Panc1 (cell line): Measurements from ENCODE around the gene RABL3. TPM values are rescaled to one million over a fixed set of nuclear protein-coding genes. Genes with fewer than 3 reads are reported as not detected.
A peak's percentile ranks its signal among the peaks of the same experiment; 100 is the strongest.

Experiments used
- ATAC-seq: fragments of 200-7000 bp; cut with Tn5 transposase; 2 replicates; pipeline ENCODE4 v1.9.1; 2020; ENCODE audit warnings: mild to moderate bottlenecking, moderate library complexity
- Bru-seq: library from RNA; stranded (reverse); fragments of 400-500 nt; gene quantifications from one replicate; lab custom pipeline; 2021; lab: Mats Ljungman, UMichigan
- BruChase-seq, 2 experiments: library from RNA; stranded (reverse); fragments of 400-500 nt; gene quantifications; one replicate each; lab custom pipeline; 2021; lab: Mats Ljungman, UMichigan
- BruUV-seq: library from RNA; stranded (reverse); fragments of 400-500 nt; replicated peaks from 2 replicates; lab custom pipeline; 2021; lab: Mats Ljungman, UMichigan
- CTCF ChIA-PET: fragments of 300-600 bp; sonication (Branson Sonifier 250); formaldehyde crosslinking; loops from one replicate; lab custom pipeline; 2022; ENCODE audit warnings: antibody characterized with exemption; lab: Charles Lee
- POLR2A ChIA-PET: fragments of 300-600 bp; sonication (Branson Sonifier 250); formaldehyde crosslinking; loops from one replicate; lab custom pipeline; 2022; ENCODE audit warnings: antibody characterized with exemption; lab: Charles Lee
- DNase-seq: peaks from one replicate; pipeline ENCODE4 v3.0.0-alpha.2; 2010; ENCODE audit warnings: low read depth, low spot score
- H3K27ac ChIP-seq: 2 replicates; pipeline ENCODE4 v1.5.1; 2011; ENCODE audit warnings: mild to moderate bottlenecking, low read length, inconsistent platforms
- H3K27me3 ChIP-seq: fragments of 200-500 bp; sonication (Bioruptor generic); 2 replicates; pipeline ENCODE4 v1.6.0; 2014; ENCODE audit warnings: low read length, inconsistent platforms; ENCODE audit not compliant: control insufficient read depth, insufficient read depth
- H3K36me3 ChIP-seq: fragments of 200-500 bp; sonication (Bioruptor generic); 2 replicates; pipeline ENCODE4 v1.5.1; 2014; ENCODE audit warnings: inconsistent platforms, mild to moderate bottlenecking, low read length, moderate library complexity; ENCODE audit not compliant: control insufficient read depth, insufficient read depth
- H3K4me1 ChIP-seq: 2 replicates; pipeline ENCODE4 v1.5.1; 2011; ENCODE audit warnings: inconsistent platforms, mild to moderate bottlenecking, low read length, moderate library complexity; ENCODE audit not compliant: control insufficient read depth, insufficient read depth
- H3K4me3 ChIP-seq, 2 experiments: 2 replicates each; pipeline ENCODE4 v1.5.1; 2011 to 2012; ENCODE audit warnings: low read depth in 2 of 2, low read length in 2 of 2, mild to moderate bottlenecking in 2 of 2, inconsistent platforms in 1 of 2, moderate library complexity in 1 of 2
- H3K9me3 ChIP-seq: fragments of 200-500 bp; sonication (Bioruptor generic); 2 replicates; pipeline ENCODE4 v1.5.1; 2014; ENCODE audit warnings: low read depth, mild to moderate bottlenecking, inconsistent platforms, low read length, moderate library complexity; ENCODE audit not compliant: control insufficient read depth, insufficient read depth
- CTCF ChIP-seq: fragments of 450-650 bp; IDR thresholded peaks from 2 replicates; pipeline ENCODE4 v1.5.1; 2017; ENCODE audit warnings: mild to moderate bottlenecking
- POLR2AphosphoS5 ChIP-seq: IDR thresholded peaks from 2 replicates; pipeline ENCODE4 v1.6.1; 2012; ENCODE audit warnings: mild to moderate bottlenecking, low read depth, low read length, moderate library complexity
- SIN3A ChIP-seq: IDR thresholded peaks from 2 replicates; pipeline ENCODE4 v1.6.1; 2012; ENCODE audit warnings: low read depth, mild to moderate bottlenecking, low read length, moderate library complexity, borderline replicate concordance; ENCODE audit not compliant: insufficient read depth
- TCF7L2 ChIP-seq: IDR thresholded peaks from 2 replicates; pipeline ENCODE4 v1.6.1; 2011; ENCODE audit warnings: mild to moderate bottlenecking, low read depth, low read length, inconsistent platforms
- in situ Hi-C: cut with HindIII; loops from 2 replicates; pipeline ENCODE4 v1.10.0; 2016; ENCODE audit warnings: low sequenced_read_pairs, low pct_unique_long_range_greater_than_20kb
- intact Hi-C: fragments of 100-400 bp; cut with micrococcal nuclease; formaldehyde crosslinking; loops from one replicate; pipeline ENCODE4 v1.10.0; 2022; ENCODE audit not compliant: unreplicated experiment
- long read RNA-seq: library from polyadenylated mRNA; unstranded; transcript quantifications from one replicate; pipeline ENCODE4 v2.0.0, GENCODE V29; 2021; ENCODE audit not compliant: unreplicated experiment
- polyA plus RNA-seq: library from polyadenylated mRNA; unstranded; fragments of >200 nt; gene quantifications from one replicate; pipeline ENCODE4 v1.2.1, GENCODE V29; 2012; ENCODE audit warnings: missing spikeins; ENCODE audit not compliant: insufficient read length
- total RNA-seq: library from RNA; stranded (reverse); gene quantifications from one replicate; pipeline ENCODE4 v1.2.1, GENCODE V29; 2021; ENCODE audit not compliant: unreplicated experiment
- TF ChIP-seq, protein P1 (sequence below), 2 experiments: IDR thresholded peaks; 2 replicates each; pipeline ENCODE4 v1.6.1; 2011 to 2012; ENCODE audit warnings: low read depth in 2 of 2, control low read depth in 1 of 2, low read length in 1 of 2, mild to moderate bottlenecking in 1 of 2, moderate library complexity in 1 of 2; ENCODE audit not compliant: insufficient read depth in 1 of 2

RABL3 gene, protein sequence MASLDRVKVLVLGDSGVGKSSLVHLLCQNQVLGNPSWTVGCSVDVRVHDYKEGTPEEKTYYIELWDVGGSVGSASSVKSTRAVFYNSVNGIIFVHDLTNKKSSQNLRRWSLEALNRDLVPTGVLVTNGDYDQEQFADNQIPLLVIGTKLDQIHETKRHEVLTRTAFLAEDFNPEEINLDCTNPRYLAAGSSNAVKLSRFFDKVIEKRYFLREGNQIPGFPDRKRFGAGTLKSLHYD
- total RNA-seq (15.8 TPM), Bru-seq, nascent RNA (percentile 72 among the genes with signal in this experiment), BruChase-seq, experiment 1, labeled RNA remaining after a 2-hour chase (percentile 59 among the genes with signal in this experiment), BruChase-seq, experiment 2, labeled RNA remaining after a 6-hour chase (percentile 71 among the genes with signal in this experiment)
- 11.2 TPM for polyA plus RNA-seq
- long read RNA-seq, transcript RABL3-201 (8 exons, 3,883 nt), result major isoform, 17 of 33 reads
- long read RNA-seq, partial matches to known transcripts, result 12 of 33 reads
- long read RNA-seq, other reads (novel, unspliced or antisense), result 2 of 33 reads

DNA sequence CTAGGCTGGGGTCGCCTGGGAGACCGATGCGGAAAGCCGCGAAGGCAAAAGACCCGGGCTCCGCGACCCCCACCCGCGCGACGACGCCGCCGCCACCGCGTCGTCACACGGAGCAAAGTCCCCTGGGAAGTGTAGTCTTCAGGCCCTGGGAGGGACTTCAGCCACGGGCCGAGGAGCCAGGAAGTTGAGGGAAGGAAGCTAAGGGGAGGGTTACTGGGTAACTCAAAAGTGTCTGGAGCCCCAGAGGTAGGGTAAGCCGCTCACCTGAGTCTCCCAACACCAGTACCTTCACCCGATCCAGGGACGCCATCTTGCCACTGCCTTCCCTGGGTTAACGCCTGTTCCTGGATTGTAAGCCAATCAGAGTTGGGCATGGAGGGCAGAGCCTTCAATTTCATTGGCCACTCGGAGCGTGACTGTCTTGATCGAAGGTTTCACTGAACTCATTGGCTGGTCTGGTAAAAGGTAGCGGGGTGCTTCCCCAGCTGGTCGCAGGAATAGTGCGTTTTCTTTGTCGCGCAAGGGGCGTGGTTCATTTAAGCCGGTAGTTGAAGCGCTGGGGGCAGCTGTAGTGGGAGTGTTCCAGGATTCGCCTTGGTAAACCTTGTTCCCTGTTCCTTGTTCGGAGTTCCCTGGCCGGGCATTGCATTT is at the start of gene RABL3, which contains the start of gene GTF2E1:
TSS of gene RABL3 (minus strand) at position 319 of the 651 bp plus-strand sequence. CDS start at position 310, 9 bp downstream.
TSS of gene GTF2E1 (plus strand) at position 547 of the 651 bp plus-strand sequence. CDS start 7,809 bp downstream, outside the sequence.
- no TSS peak for BruUV-seq
- H3K4me1 ChIP-seq, result peaks cover 15% of the 10 kb centered on the region
- H3K27ac ChIP-seq, result peak within 1 kb of the TSS; percentile 99
- ATAC-seq (peak; percentile 99), DNase-seq (peak; percentile 99)
- intact Hi-C loops, result no loop called here
- H3K4me3 ChIP-seq, result peak within 1 kb of the TSS; percentile 91 to 98
- no peaks in the 10 kb centered on the region for H3K27me3 ChIP-seq
- CTCF ChIA-PET, result no interaction called here
- no peaks in the 10 kb centered on the region for H3K9me3 ChIP-seq
- in situ Hi-C loops, result no loop called here
- POLR2A ChIA-PET, result interaction anchor here (0.6 to 1.6 kb wide), 3 partner anchors 147 to 1643 kb away, joined by 3 to 7 read pairs (median 4); partner anchors contain the start of gene NDUFB4
- TF ChIP-seq CTCF, result no peak
- TF ChIP-seq SIN3A, result 0 out of 2 replicates have a peak, but pooled peaks have one; percentile 28
- peak; percentile 84 for TF ChIP-seq POLR2AphosphoS5
- no peak; the same call in 1 of the 2 replicates for TF ChIP-seq TCF7L2
- TF ChIP-seq, protein P1, sequence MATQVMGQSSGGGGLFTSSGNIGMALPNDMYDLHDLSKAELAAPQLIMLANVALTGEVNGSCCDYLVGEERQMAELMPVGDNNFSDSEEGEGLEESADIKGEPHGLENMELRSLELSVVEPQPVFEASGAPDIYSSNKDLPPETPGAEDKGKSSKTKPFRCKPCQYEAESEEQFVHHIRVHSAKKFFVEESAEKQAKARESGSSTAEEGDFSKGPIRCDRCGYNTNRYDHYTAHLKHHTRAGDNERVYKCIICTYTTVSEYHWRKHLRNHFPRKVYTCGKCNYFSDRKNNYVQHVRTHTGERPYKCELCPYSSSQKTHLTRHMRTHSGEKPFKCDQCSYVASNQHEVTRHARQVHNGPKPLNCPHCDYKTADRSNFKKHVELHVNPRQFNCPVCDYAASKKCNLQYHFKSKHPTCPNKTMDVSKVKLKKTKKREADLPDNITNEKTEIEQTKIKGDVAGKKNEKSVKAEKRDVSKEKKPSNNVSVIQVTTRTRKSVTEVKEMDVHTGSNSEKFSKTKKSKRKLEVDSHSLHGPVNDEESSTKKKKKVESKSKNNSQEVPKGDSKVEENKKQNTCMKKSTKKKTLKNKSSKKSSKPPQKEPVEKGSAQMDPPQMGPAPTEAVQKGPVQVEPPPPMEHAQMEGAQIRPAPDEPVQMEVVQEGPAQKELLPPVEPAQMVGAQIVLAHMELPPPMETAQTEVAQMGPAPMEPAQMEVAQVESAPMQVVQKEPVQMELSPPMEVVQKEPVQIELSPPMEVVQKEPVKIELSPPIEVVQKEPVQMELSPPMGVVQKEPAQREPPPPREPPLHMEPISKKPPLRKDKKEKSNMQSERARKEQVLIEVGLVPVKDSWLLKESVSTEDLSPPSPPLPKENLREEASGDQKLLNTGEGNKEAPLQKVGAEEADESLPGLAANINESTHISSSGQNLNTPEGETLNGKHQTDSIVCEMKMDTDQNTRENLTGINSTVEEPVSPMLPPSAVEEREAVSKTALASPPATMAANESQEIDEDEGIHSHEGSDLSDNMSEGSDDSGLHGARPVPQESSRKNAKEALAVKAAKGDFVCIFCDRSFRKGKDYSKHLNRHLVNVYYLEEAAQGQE (IDR thresholded peaks at IDR 0.05; ENCODE audit: insufficient read depth in 1 of 2, low read depth in 2 of 2, low read length in 1 of 2), result no peak
- no peaks in the 10 kb centered on the region; the same call in 1 of the 2 replicates for H3K36me3 ChIP-seq

- in situ Hi-C loops (no loop called here), intact Hi-C loops (no loop called here)
- H3K9me3 ChIP-seq, result no peaks in the 10 kb centered on the region
- H3K36me3 ChIP-seq, result no peaks in the 10 kb centered on the region
- BruUV-seq, result no TSS peak
- ChIA-PET CTCF (no interaction called here), POLR2A (no interaction called here)
- H3K27ac ChIP-seq, result no peak overlapping the region
- ATAC-seq (no peak), DNase-seq (no peak)
- TF ChIP-seq TCF7L2 (no peak), CTCF (no peak), SIN3A (no peak), POLR2AphosphoS5 (no peak)
- TF ChIP-seq, protein P1 (IDR thresholded peaks at IDR 0.05; ENCODE audit: insufficient read depth in 1 of 2, low read depth in 2 of 2, low read length in 1 of 2), result no peak
- H3K4me1 ChIP-seq, result no peaks in the 10 kb centered on the region
- H3K4me3 ChIP-seq, result no peak overlapping the region
- no peaks in the 10 kb centered on the region for H3K27me3 ChIP-seq
These were observed 49.6 kb upstream of the RABL3 start for GRCh38 chr3:120791913-120792312.
